Hair follicle dermal papilla cell (primary cell): Measurements from ENCODE around the gene RAI14. TPM values are rescaled to one million over a fixed set of nuclear protein-coding genes. Genes with fewer than 3 reads are reported as not detected.

ENCODE experiments used
- total RNA-seq: library from RNA; depleted of rRNA; stranded (reverse); fragments of >200 nt; gene quantifications from 2 replicates; pipeline ENCODE4 v1.2.3, GENCODE V29; 2012

The RAI14 gene
- 80.9 and 89.2 TPM in 2 replicates for total RNA-seq

DNA sequence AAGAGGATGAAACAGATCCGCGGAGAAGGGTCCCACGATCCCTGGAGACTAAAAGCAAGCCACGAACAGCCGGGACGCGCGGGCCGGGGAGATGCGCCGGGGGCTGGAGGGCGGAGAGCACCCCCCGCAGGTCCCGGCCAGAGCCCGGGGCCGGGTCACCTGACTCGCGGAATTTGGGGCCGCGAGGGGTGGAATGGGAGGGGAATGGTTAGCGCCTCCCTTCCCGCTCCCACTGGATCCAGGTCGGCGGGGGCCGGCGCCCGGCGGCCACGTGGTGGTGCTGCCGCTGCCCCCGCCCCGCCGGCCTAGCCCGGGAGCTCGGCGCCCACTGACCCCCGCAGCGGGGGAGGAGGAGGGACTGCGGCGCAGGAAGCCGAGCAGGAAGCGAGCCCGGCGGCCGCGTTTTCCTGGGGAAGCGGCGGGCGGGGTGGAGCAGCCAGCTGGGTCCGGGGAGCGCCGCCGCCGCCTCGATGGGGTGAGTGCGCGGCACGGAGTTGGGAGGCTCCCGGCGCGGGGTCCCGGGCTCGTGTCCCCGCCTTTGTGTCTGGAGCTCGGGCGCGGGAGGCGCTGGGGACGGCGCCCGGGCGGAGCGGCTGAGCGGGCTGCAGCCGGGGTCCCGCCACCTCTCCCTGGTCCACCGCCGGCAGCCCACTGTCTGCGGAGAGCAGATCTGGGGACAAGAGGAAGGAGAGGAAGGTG, at the start of gene RAI14:
Gene RAI14 (plus strand): TSS at position 328 of the 699 bp plus-strand sequence. CDS start 30,592 bp downstream, outside the sequence.

GRCh38 chr5:34838785-34839714, 182.9 kb downstream of the RAI14 start, which contains the start of gene TTC23L:
TSS of gene TTC23L (plus strand) at chr5:34839164. CDS start at chr5:34840672, 1,508 bp downstream.

Other genes with a start within 250 kb of the RAI14 start
- gene TTC23L, start 182.8 kb downstream of the RAI14 start, total RNA-seq = 0.24 and 0.32 TPM in 2 replicates